Activated T-helper 1 cell treated with anti-CD3 and anti-CD28 coated beads, Interleukin-12 subunit alpha, Interleukin-12 subunit beta, Interleukin-2, Interleukin-4 antibody, amounts not matched to agents 30 ng/mL and 10 ng/mL and 1 ng/mL, durations not matched to agents 14 hours and 24 hours and 36 hours (primary cell): ENCODE measurements around the gene ZNF865. TPM values are rescaled to one million over a fixed set of nuclear protein-coding genes. Genes with fewer than 3 reads are reported as not detected.

Source experiments
- DNase-seq: peaks from one replicate; pipeline ENCODE4 v3.0.0; 2021; ENCODE audit warnings: low spot score
- H3K27ac Mint-ChIP-seq: one replicate; pipeline ENCODE4 v1.8.0; 2021; ENCODE audit warnings: mild to moderate bottlenecking, mixed read lengths
- H3K27me3 Mint-ChIP-seq: one replicate; pipeline ENCODE4 v1.8.0; 2022; ENCODE audit warnings: mild to moderate bottlenecking, moderate library complexity, mixed read lengths; ENCODE audit not compliant: insufficient read depth
- H3K36me3 Mint-ChIP-seq: one replicate; pipeline ENCODE4 v1.8.0; 2021; ENCODE audit warnings: low read depth, mixed read lengths
- H3K4me1 Mint-ChIP-seq: one replicate; pipeline ENCODE4 v1.8.0; 2021; ENCODE audit warnings: low read depth, mixed read lengths
- H3K4me3 Mint-ChIP-seq: one replicate; pipeline ENCODE4 v1.8.0; 2021; ENCODE audit warnings: mild to moderate bottlenecking, moderate library complexity, mixed read lengths
- H3K9me3 Mint-ChIP-seq: one replicate; pipeline ENCODE4 v1.8.0; 2021; ENCODE audit warnings: mixed read lengths
- intact Hi-C: fragments of 100-400 bp; cut with micrococcal nuclease; formaldehyde crosslinking; loops from one replicate; pipeline ENCODE4 v1.15.1; 2024
- total RNA-seq: library from RNA; stranded (reverse); gene quantifications from 2 replicates; pipeline ENCODE4 v1.2.3, GENCODE V29; 2022

Gene ZNF865
- total RNA-seq, 1 donor from 2014 or later = 13.2 TPM

- H3K4me3 Mint-ChIP-seq = no peak overlapping the region
- intact Hi-C loops = no loop called here
- H3K36me3 Mint-ChIP-seq = peaks cover 31% of the 10 kb centered on the region
Observed at GRCh38 chr19:55592391-55593090, 12.9 kb upstream of the ZNF865 start.

GRCh38 chr19:55593096-55593772, 12.2 kb upstream of the ZNF865 start:
- Mint-ChIP-seq H3K27me3 (no peaks in the 10 kb centered on the region), H3K27ac (no peak overlapping the region)

More at GRCh38 chr19:55592391-55593090, 12.9 kb upstream of the ZNF865 start:
- Mint-ChIP-seq H3K9me3 (no peaks in the 10 kb centered on the region), H3K27ac (no peak overlapping the region), H3K27me3 (no peaks in the 10 kb centered on the region), H3K4me1 (peaks cover under 1% of the 10 kb centered on the region)
- DNase-seq = no peak

GRCh38 chr19:55594996-55595545, 10.4 kb upstream of the ZNF865 start:
- intact Hi-C loops = loop anchor here (5.0 kb wide), 1 partner anchor 1728 kb away; the partner anchor contains the start of gene MYADM
- Mint-ChIP-seq H3K4me1 (peaks cover 7% of the 10 kb centered on the region), H3K27ac (no peak overlapping the region), H3K9me3 (no peaks in the 10 kb centered on the region), H3K36me3 (peaks cover 35% of the 10 kb centered on the region), H3K27me3 (no peaks in the 10 kb centered on the region), H3K4me3 (no peak overlapping the region)
- no peak for DNase-seq

More at GRCh38 chr19:55593096-55593772, 12.2 kb upstream of the ZNF865 start:
- Mint-ChIP-seq H3K4me3 (no peak overlapping the region), H3K9me3 (no peaks in the 10 kb centered on the region), H3K36me3 (peaks cover 31% of the 10 kb centered on the region), H3K4me1 (no peaks in the 10 kb centered on the region)
- no peak for DNase-seq
- intact Hi-C loops = no loop called here

GRCh38 chr19:55596304-55596703, 9.1 kb upstream of the ZNF865 start:
- Mint-ChIP-seq H3K9me3 (no peaks in the 10 kb centered on the region), H3K4me3 (no peak overlapping the region), H3K4me1 (peaks cover 11% of the 10 kb centered on the region), H3K27ac (peak overlapping the region; percentile 38), H3K27me3 (no peaks in the 10 kb centered on the region), H3K36me3 (peaks cover 33% of the 10 kb centered on the region)
- DNase-seq = no peak
- intact Hi-C loops = loop anchor here (5.0 kb wide), 1 partner anchor 1729 kb away; the partner anchor contains the start of gene MYADM

- no peaks in the 10 kb centered on the region for H3K9me3 Mint-ChIP-seq
- H3K36me3 Mint-ChIP-seq = peaks cover 29% of the 10 kb centered on the region
- H3K27me3 Mint-ChIP-seq = no peaks in the 10 kb centered on the region
- intact Hi-C loops = loop anchor here (5.0 kb wide), 1 partner anchor 1730 kb away; the partner anchor contains the start of gene MYADM
- no peak overlapping the region for H3K4me3 Mint-ChIP-seq
- no peak overlapping the region for H3K27ac Mint-ChIP-seq
- H3K4me1 Mint-ChIP-seq = peaks cover 17% of the 10 kb centered on the region
- DNase-seq = no peak
Observed at GRCh38 chr19:55597501-55597921, 7.9 kb upstream of the ZNF865 start.

- Mint-ChIP-seq H3K36me3 (peaks cover 29% of the 10 kb centered on the region), H3K4me3 (no peak overlapping the region), H3K27me3 (no peaks in the 10 kb centered on the region), H3K27ac (peak overlapping the region; percentile 5), H3K4me1 (peaks cover 17% of the 10 kb centered on the region), H3K9me3 (no peaks in the 10 kb centered on the region)
- intact Hi-C loops = loop anchor here (5.0 kb wide), 1 partner anchor 1731 kb away; the partner anchor contains the start of gene MYADM
- DNase-seq = no peak
Observed at GRCh38 chr19:55598034-55598433, 7.4 kb upstream of the ZNF865 start.

GRCh38 chr19:55598719-55599467, 6.6 kb upstream of the ZNF865 start:
- H3K9me3 Mint-ChIP-seq = no peaks in the 10 kb centered on the region
- peak overlapping the region; percentile 98 for H3K27ac Mint-ChIP-seq
- DNase-seq = peak; percentile 94
- peaks cover 24% of the 10 kb centered on the region for H3K4me1 Mint-ChIP-seq
- H3K4me3 Mint-ChIP-seq = peak overlapping the region; percentile 93
- intact Hi-C loops = loop anchor here (1.0 to 5.0 kb wide), 15 partner anchors 12 to 1732 kb away; partner anchors contain the start of genes HSPBP1, ISOC2, KMT5C and MYADM
- peaks cover 34% of the 10 kb centered on the region for H3K36me3 Mint-ChIP-seq
- no peaks in the 10 kb centered on the region for H3K27me3 Mint-ChIP-seq

GRCh38 chr19:55599468-55599841, 6.0 kb upstream of the ZNF865 start, which contains the start of gene FIZ1:
TSS of gene FIZ1 (minus strand) at chr19:55599517. CDS start at chr19:55597865, 1,652 bp downstream.
- DNase-seq = peak; percentile 95
- peak within 1 kb of the TSS; percentile 98 for H3K27ac Mint-ChIP-seq
- peaks cover 34% of the 10 kb centered on the region for H3K36me3 Mint-ChIP-seq
- H3K4me1 Mint-ChIP-seq = peaks cover 26% of the 10 kb centered on the region
- intact Hi-C loops = loop anchor here (1.0 to 5.0 kb wide), 15 partner anchors 12 to 1732 kb away; partner anchors contain the start of genes HSPBP1, ISOC2, KMT5C and MYADM
- peak within 1 kb of the TSS; percentile 93 for H3K4me3 Mint-ChIP-seq
- H3K27me3 Mint-ChIP-seq = no peaks in the 10 kb centered on the region
- H3K9me3 Mint-ChIP-seq = no peaks in the 10 kb centered on the region

- H3K27ac Mint-ChIP-seq = peak within 1 kb of the TSS; percentile 98
- peaks cover 29% of the 10 kb centered on the region for H3K36me3 Mint-ChIP-seq
- intact Hi-C loops = loop anchor here (1.0 to 5.0 kb wide), 15 partner anchors 13 to 1733 kb away; partner anchors contain the start of genes HSPBP1, ISOC2, KMT5C and MYADM
- peaks cover 31% of the 10 kb centered on the region for H3K4me1 Mint-ChIP-seq
- peak; percentile 84 for DNase-seq
- no peaks in the 10 kb centered on the region for H3K9me3 Mint-ChIP-seq
- H3K4me3 Mint-ChIP-seq = peak within 1 kb of the TSS; percentile 93
- no peaks in the 10 kb centered on the region for H3K27me3 Mint-ChIP-seq
Observed at GRCh38 chr19:55599842-55600661, 5.4 kb upstream of the ZNF865 start, which contains the start of gene ZNF524. TSS of gene ZNF524 (plus strand) at chr19:55600288. CDS start at chr19:55602113, 1,825 bp downstream.

GRCh38 chr19:55600662-55601028, 4.8 kb upstream of the ZNF865 start:
- Mint-ChIP-seq H3K27ac (peak overlapping the region; percentile 90), H3K27me3 (no peaks in the 10 kb centered on the region), H3K4me1 (peaks cover 31% of the 10 kb centered on the region), H3K36me3 (peaks cover 23% of the 10 kb centered on the region), H3K9me3 (no peaks in the 10 kb centered on the region), H3K4me3 (peak overlapping the region; percentile 91)
- intact Hi-C loops = no loop called here
- DNase-seq = no peak

- peak overlapping the region; percentile 90 for H3K27ac Mint-ChIP-seq
- intact Hi-C loops = no loop called here
- no peaks in the 10 kb centered on the region for H3K9me3 Mint-ChIP-seq
- no peaks in the 10 kb centered on the region for H3K27me3 Mint-ChIP-seq
- H3K36me3 Mint-ChIP-seq = peaks cover 18% of the 10 kb centered on the region
- H3K4me1 Mint-ChIP-seq = peaks cover 34% of the 10 kb centered on the region
- peak overlapping the region; percentile 91 for H3K4me3 Mint-ChIP-seq
- no peak for DNase-seq
Observed at GRCh38 chr19:55601084-55601483, 4.4 kb upstream of the ZNF865 start.
